GM04503 (cell line): ENCODE data around the gene PNKD.
A peak's percentile ranks its signal among the peaks of the same experiment; 100 is the strongest.
"Not testable (repeated sequence)": the region's sequence is repeated elsewhere in the genome, so short reads cannot be mapped to it uniquely, and the experiment has no call there.

ENCODE experiments used
- DNase-seq: peaks from one replicate; pipeline ENCODE4 v3.0.0-alpha.2; 2012; ENCODE audit warnings: low read depth

Gene PNKD

GRCh38 chr2:218272531-218273212 lies 2.4 kb downstream of the PNKD start:
- DNase-seq = peak; percentile 89

- DNase-seq = not testable (repeated sequence)
These were observed 3.0 kb downstream of the PNKD start for GRCh38 chr2:218273214-218273907.

DNA sequence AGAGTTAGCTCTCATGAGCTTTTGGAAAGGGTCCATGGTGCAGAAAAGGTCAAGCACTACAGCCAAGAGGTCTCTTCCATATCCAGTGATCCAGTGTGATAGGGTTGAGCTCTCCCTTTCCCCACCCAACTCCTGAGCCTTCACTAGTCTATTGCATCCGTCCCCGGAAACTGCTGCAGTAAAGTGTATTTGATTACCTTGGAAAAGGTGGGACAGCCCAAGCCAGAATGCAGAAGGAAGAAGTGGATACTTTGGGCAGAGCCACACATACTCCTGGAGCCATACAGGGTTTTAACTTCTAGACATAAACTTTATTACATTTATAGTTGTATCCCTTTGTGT lies 3.6 kb downstream of the PNKD start:
- DNase-seq = no peak

GRCh38 chr2:218274586-218274985 lies 4.3 kb downstream of the PNKD start:
- no peak for DNase-seq

- DNase-seq = no peak
These were observed 5.2 kb downstream of the PNKD start for GRCh38 chr2:218275371-218276072.

GRCh38 chr2:218276986-218277755 lies 6.9 kb downstream of the PNKD start:
- DNase-seq = no peak

GRCh38 chr2:218277921-218278320 lies 7.6 kb downstream of the PNKD start:
- DNase-seq = no peak

DNA sequence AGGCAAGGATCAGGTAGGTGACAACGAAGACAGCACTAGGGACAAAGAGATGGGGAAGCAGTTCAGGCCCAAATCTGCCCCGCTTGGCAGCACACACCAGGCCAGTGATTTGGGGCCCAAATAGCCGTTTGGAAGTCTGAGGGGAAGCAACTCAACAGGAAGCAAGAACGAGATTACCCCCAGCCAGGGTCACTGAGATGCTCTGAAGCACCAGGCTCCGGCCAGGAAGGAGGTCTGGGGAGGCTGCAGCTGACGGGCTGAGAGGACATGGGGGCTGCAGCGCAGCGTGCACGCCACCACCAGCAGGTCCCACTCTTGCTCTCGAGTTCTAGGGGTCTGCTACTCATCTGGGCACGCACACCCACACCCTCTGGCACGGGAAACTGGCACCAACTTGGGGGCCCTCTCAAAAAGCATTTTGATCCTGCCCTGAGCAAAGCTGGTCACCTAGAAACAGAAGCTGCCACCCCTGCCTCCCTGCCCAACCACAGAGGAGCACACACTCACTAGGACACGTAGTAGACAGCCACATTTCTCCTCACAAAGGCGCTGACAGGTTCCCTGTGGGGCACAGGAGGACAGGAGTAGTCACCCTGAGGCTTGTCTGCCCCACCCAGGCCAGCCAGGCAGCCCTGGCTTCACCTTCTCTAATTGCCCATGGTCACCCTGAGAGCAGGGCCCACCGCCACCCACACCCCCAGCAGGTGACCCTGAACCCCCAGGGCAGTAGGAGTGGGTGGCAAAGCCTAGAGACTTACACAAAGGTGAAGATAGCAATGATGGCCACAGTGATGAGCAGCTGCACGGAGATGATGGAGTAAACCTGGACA lies 8.4 kb downstream of the PNKD start:
- no peak for DNase-seq

DNA sequence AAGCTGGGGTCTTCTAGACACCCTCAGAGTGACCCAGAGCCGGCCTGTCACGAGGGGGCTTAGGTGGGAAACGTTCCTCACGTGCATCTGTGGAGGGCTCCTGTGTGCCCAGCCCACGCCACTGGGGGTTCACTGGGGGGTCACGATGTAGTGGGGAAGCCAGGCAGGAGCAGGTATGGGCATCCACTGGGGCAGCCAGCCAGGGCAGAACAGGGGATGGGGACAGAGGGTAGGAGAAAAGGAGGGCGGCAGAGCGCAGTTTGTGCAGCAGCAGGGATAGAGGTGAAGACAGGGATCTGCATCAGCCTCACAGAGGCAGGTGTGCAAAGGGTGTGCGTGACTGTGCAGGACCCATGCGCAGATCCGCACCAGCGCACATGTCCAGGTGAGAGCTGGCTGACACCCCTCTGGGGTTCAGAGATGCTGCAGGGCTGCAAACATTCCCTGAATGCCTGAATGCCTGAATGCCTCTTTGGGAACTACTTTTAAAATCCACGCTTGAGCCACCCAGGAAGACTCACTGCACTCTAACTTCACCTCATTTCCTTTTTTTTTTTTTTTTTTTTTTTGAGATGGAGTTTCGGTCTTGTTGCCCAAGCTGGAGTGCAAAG lies 10.0 kb downstream of the PNKD start:
- DNase-seq = no peak

GRCh38 chr2:218281449-218281848 lies 11.1 kb downstream of the PNKD start:
- DNase-seq = no peak

GRCh38 chr2:218282173-218282991 lies 12.1 kb downstream of the PNKD start:
- no peak for DNase-seq

DNA sequence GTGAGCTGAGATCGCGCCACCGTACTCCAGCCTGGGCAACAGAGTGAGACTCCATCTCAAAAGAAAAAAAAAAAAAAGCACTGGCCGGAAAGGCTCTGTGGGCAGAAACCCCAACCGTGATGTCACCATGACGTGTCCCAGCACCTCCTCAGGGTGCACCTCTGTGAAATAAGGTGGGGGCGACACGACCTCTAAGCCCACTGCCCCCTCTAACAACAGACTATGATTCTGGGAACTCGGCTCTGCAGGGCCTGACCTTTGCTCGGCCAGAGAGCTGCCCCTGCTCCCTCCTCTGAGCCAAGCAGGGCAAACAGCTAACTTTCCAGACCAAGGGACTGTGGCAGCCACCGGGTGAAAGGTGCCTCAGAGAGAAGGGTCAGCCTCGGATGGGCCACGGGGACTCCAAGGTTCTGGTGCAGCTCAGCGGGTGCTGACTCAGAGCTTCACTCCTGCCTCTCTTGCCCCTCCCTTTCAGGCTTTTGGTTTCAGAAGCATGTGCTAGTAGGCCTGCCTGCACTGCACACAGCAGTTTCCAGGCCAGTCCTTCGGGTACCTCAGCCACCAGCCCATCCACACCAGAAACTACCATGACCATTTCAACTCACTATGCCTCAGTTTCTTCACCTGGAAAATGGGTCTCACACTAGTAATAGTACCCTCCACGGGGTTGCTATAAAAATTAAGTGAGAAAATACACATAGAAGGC lies 13.9 kb downstream of the PNKD start:
- DNase-seq = peak; percentile 42

DNA sequence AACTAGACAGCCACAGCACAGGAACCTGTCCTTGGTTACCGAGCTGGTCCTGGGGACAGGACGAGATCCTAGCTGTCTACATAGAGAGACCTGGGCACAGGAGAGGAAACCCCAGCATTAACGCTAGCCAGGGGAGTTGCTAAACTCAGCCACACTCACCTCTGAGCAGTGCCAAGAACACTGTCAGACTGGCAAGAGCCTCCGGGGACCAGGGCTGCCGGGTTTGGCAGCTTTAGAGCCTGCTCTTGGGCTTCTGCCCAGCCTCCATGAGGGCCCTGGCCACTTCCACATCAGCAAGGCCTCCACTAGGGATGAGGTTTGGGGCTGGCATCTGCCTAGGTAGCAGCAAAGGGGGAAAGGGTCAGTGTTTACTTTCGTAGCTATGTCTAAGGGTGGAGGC lies 15.3 kb downstream of the PNKD start:
- peak; percentile 49 for DNase-seq

- DNase-seq = peak; percentile 89
These were observed 16.5 kb downstream of the PNKD start for GRCh38 chr2:218286570-218287459.

- DNase-seq = peak; percentile 25
These were observed 19.5 kb downstream of the PNKD start for GRCh38 chr2:218289639-218290315.

GRCh38 chr2:218290316-218291261 lies 20.3 kb downstream of the PNKD start:
- no peak for DNase-seq
